WERI-Rb-1 (cell line): ENCODE measurements around the gene MRPS18B.

Experiments
- DNase-seq: peaks from one replicate; pipeline ENCODE4 v3.0.0-alpha.2; 2020
- H3K27ac ChIP-seq: fragments of 250-450 bp; sonication (Bioruptor Pico); 2 replicates; pipeline ENCODE4 v1.5.1; 2020; ENCODE audit warnings: mild to moderate bottlenecking, moderate library complexity
- H3K27me3 ChIP-seq: fragments of 250-450 bp; sonication (Bioruptor Pico); 2 replicates; pipeline ENCODE4 v1.5.1; 2021; ENCODE audit warnings: mild to moderate bottlenecking, low read depth, moderate library complexity; ENCODE audit not compliant: insufficient read depth, severe bottlenecking
- H3K36me3 ChIP-seq: fragments of 250-450 bp; sonication (Bioruptor Pico); 2 replicates; pipeline ENCODE4 v1.5.1; 2020; ENCODE audit warnings: mild to moderate bottlenecking, moderate library complexity
- H3K4me3 ChIP-seq: 2 replicates; pipeline ENCODE4 v1.5.1; 2011; ENCODE audit warnings: low read depth, mild to moderate bottlenecking, control low read depth, low read length
- H3K9me3 ChIP-seq: fragments of 250-450 bp; sonication (Bioruptor Pico); 2 replicates; pipeline ENCODE4 v1.5.1; 2021; ENCODE audit warnings: mild to moderate bottlenecking, moderate library complexity; ENCODE audit not compliant: severe bottlenecking
- TF ChIP-seq, protein P1 (sequence below): IDR thresholded peaks from 2 replicates; pipeline ENCODE4 v1.5.1; 2011; ENCODE audit warnings: low read depth, mild to moderate bottlenecking, control low read depth, inconsistent platforms, low read length

Gene MRPS18B

DNA sequence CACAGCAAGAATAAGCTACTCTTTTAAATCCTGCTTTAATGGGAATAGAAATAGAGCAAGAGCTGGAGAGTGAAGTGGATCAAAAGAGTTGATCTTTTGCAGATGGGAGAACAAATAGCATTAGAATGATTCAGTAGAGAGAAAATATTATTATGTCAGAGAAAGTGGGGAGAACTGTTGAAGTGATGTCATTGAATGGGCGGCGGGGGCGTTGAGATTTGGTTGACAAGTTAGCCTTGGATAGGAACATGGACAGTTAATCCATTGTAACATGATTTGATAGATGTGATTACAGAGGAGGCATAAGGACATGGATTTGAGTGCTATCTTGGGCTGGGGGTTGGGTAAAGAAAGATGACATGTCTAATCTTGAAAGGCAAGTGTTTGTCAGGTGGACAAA, 18.2 kb downstream of the MRPS18B start:
- Histone ChIP-seq H3K27ac (no peak overlapping the region), H3K36me3 (peaks cover 86% of the 10 kb centered on the region), H3K4me3 (no peak overlapping the region), H3K27me3 (no peaks in the 10 kb centered on the region), H3K9me3 (no peaks in the 10 kb centered on the region)
- DNase-seq = no peak
- TF ChIP-seq, protein P1, sequence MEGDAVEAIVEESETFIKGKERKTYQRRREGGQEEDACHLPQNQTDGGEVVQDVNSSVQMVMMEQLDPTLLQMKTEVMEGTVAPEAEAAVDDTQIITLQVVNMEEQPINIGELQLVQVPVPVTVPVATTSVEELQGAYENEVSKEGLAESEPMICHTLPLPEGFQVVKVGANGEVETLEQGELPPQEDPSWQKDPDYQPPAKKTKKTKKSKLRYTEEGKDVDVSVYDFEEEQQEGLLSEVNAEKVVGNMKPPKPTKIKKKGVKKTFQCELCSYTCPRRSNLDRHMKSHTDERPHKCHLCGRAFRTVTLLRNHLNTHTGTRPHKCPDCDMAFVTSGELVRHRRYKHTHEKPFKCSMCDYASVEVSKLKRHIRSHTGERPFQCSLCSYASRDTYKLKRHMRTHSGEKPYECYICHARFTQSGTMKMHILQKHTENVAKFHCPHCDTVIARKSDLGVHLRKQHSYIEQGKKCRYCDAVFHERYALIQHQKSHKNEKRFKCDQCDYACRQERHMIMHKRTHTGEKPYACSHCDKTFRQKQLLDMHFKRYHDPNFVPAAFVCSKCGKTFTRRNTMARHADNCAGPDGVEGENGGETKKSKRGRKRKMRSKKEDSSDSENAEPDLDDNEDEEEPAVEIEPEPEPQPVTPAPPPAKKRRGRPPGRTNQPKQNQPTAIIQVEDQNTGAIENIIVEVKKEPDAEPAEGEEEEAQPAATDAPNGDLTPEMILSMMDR = no peak

DNA sequence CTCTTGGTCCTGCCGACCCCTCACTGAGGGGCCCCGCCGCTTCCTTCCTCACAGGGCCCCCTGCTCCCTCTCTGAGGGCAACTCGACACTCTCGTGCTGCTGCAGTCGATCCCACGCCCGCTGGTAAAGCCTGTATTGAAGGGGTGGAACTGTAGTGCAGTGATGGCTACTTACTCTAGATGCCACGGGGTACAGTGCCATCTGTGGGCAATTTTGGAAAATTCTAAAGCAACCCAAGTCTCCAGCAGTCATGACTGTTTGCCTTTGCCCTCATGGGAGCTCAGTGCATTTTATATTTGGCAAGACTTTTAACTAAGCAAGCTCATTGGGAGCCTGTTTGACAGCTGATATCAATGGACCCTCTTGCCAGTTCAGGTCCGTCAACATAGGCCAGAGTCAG, 22.8 kb downstream of the MRPS18B start:
- TF ChIP-seq, protein P1 = 0 out of 2 replicates have a peak, but pooled peaks have one; percentile 1
- H3K9me3 ChIP-seq = no peaks in the 10 kb centered on the region
- H3K36me3 ChIP-seq = peaks cover 89% of the 10 kb centered on the region
- no peak overlapping the region for H3K27ac ChIP-seq
- no peaks in the 10 kb centered on the region for H3K27me3 ChIP-seq
- no peak overlapping the region for H3K4me3 ChIP-seq
- no peak for DNase-seq

DNA sequence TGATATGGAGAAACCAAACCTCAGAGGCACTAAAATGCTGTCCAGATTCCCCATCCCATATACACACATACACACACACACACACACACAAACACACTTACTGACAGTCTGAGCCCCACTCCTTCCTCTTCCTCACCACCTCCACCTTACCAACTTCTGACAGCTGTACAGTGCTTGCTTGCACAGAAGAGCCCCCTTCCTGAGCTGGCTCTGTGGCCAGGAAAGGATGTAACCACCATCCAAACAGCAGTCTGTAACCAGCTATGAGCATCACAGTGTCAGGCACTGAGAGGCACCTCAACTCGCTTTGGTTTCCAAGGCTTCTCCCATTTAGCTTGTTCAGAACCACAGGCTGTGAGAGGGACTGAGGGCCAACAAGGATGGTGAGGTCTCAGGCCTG, 23.4 kb downstream of the MRPS18B start:
- Histone ChIP-seq H3K27ac (no peak overlapping the region), H3K27me3 (no peaks in the 10 kb centered on the region), H3K36me3 (peaks cover 89% of the 10 kb centered on the region), H3K9me3 (no peaks in the 10 kb centered on the region), H3K4me3 (no peak overlapping the region)
- TF ChIP-seq, protein P1 = no peak
- no peak for DNase-seq

DNA sequence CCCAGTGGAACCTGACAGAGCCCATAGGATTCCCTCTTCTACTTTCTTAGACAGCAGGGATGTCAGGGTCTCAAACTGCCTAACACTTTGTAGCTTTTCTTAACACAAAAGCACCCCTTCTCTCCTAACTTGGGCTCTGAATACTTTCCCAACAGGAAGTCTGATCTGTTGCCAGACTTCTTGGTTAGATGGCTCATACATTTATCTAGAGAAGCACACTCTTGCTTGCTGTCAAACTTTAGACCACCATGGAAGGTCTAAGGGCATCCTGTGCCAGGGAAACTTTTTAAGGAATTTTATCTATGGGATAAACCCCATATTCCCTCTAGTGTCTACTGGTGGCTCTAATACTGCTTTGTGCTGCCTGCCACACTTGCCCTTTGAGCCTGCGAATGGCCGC, 26.0 kb downstream of the MRPS18B start:
- no peak overlapping the region for H3K4me3 ChIP-seq
- no peak for DNase-seq
- H3K27ac ChIP-seq = no peak overlapping the region
- H3K36me3 ChIP-seq = peaks cover 77% of the 10 kb centered on the region
- H3K9me3 ChIP-seq = no peaks in the 10 kb centered on the region
- TF ChIP-seq, protein P1 = no peak
- no peaks in the 10 kb centered on the region for H3K27me3 ChIP-seq

DNA sequence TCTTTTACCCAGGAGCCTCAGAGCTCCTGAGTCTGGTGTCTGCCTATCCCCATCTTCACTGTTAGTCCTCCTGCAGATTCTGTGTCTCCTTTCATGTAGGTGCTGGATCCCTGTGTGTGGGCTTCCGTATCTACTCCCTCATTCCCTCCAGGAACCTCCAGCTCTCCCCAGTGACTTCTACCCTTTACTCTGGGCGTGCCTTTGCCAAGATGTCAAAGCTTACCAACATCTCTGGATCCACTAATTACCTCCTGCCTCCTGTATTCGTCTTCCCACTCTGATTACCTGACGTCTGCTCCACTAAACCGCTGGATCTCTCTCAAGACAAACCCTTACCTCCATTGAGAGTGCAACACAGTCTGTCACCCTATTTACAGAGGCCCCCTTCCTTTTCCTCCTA, 27.1 kb downstream of the MRPS18B start:
- Histone ChIP-seq H3K4me3 (no peak overlapping the region), H3K36me3 (peaks cover 80% of the 10 kb centered on the region), H3K9me3 (no peaks in the 10 kb centered on the region), H3K27ac (no peak overlapping the region), H3K27me3 (no peaks in the 10 kb centered on the region)
- TF ChIP-seq, protein P1 = no peak
- no peak for DNase-seq

DNA sequence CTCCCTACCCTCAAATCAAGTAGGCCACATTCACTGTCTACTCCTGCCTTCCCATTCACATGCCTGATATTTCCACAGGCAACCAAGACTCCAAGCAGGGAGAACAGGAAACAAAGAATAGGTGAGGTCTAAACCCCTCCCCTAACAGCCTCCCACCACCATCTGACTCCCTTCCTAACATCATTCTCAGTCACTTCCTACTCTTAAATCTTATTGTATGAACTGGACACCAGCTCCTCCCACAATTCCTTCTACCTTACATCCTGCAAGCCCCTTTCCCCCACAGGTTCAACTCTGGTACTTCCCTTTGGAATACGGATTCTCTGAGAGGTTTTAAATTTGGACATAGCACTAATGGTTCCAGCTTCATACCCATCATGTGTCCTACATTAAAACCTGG, 28.3 kb downstream of the MRPS18B start:
- Histone ChIP-seq H3K9me3 (no peaks in the 10 kb centered on the region), H3K36me3 (peaks cover 80% of the 10 kb centered on the region), H3K27ac (peak overlapping the region; percentile 19), H3K27me3 (no peaks in the 10 kb centered on the region), H3K4me3 (no peak overlapping the region)
- DNase-seq = no peak
- TF ChIP-seq, protein P1 = no peak
